K562 (cell line): ENCODE measurements around the gene ALG13. TPM values are rescaled to one million over a fixed set of nuclear protein-coding genes. Genes with fewer than 3 reads are reported as not detected.

Experiments
- EGR1 ChIP-seq: fragments of 450-650 bp; conservative IDR thresholded peaks from 2 replicates; pipeline ENCODE4 v1.6.1; 2017; ENCODE audit warnings: mild to moderate bottlenecking
- HSF4 ChIP-seq: fragments of 250-450 bp; sonication (Bioruptor Pico); IDR thresholded peaks from 2 replicates; pipeline ENCODE4 v2.1.2; 2022; ENCODE audit warnings: mild to moderate bottlenecking, moderate library complexity, borderline replicate concordance
- OTX1 ChIP-seq: fragments of 450-650 bp; formaldehyde crosslinking; IDR thresholded peaks from 2 replicates; pipeline ENCODE4 v1.4.0; 2022; ENCODE audit warnings: mild to moderate bottlenecking
- PHTF2 ChIP-seq: fragments of 250-450 bp; sonication (Bioruptor Pico); IDR thresholded peaks from 2 replicates; pipeline ENCODE4 v1.5.0; 2021; ENCODE audit warnings: mild to moderate bottlenecking
- RBM15 ChIP-seq: fragments of 200-400 bp; formaldehyde crosslinking; IDR thresholded peaks from 2 replicates; pipeline ENCODE4 v1.6.1; 2018; ENCODE audit warnings: mild to moderate bottlenecking, low read length, moderate library complexity; ENCODE audit not compliant: insufficient read depth
- TOE1 ChIP-seq, 2 experiments: fragments of 450-650 bp in 1 of 2; sonication (generic) in 1 of 2; formaldehyde crosslinking in 1 of 2; IDR thresholded peaks; 2 replicates each; pipeline versions ENCODE4 v1.7.1 to v1.8.0; 2016 to 2022; ENCODE audit warnings: borderline replicate concordance in 2 of 2, mild to moderate bottlenecking in 2 of 2, antibody characterized with exemption in 1 of 2, inconsistent platforms in 1 of 2, low read depth in 1 of 2, missing genetic modification reagents in 1 of 2, moderate library complexity in 1 of 2
- ZNF133 ChIP-seq: fragments of 250-450 bp; sonication (Bioruptor Pico); IDR thresholded peaks from 2 replicates; pipeline ENCODE4 v1.4.0; 2020; ENCODE audit warnings: mild to moderate bottlenecking
- ZNF184 ChIP-seq: sonication (generic); formaldehyde crosslinking; IDR thresholded peaks from 2 replicates; pipeline ENCODE4 v1.5.0; 2020; ENCODE audit warnings: missing genetic modification reagents
- ZNF212 ChIP-seq: fragments of 450-650 bp; formaldehyde crosslinking; IDR thresholded peaks from 2 replicates; pipeline ENCODE4 v1.4.0; 2020; ENCODE audit warnings: mild to moderate bottlenecking
- polyA plus RNA-seq, 8 experiments: library from polyadenylated mRNA; depleted of rRNA in 4 of 8; stranded (reverse) in 5 of 8; unstranded in 3 of 8; fragments of >200 nt; fragmentation: Nextera tagmentation in 2 of 8; fragmentation: Illumina TruSeq in 1 of 8; extraction: Ambion mirVana in 2 of 8; extraction: Trizol in 1 of 8; gene quantifications; 2 replicates each; pipeline versions ENCODE4 v1.2.1 to v1.2.3, GENCODE V29; 2011 to 2014; ENCODE audit warnings: inconsistent platforms in 1 of 8, missing spikeins in 1 of 8
- total RNA-seq, 7 experiments: library from RNA; depleted of rRNA in 6 of 7; stranded (reverse); fragments of >200 nt in 6 of 7; fragmentation: Illumina TruSeq in 2 of 7; extraction: Trizol in 2 of 7; gene quantifications; 2 replicates each; pipeline versions ENCODE4 v1.2.1 to v1.2.3, GENCODE V29; 2011 to 2021; ENCODE audit warnings: low replicate concordance in 1 of 7
- TF ChIP-seq, protein P1 (sequence below): fragments of 250-450 bp; sonication (Bioruptor Pico); IDR thresholded peaks from 2 replicates; pipeline ENCODE4 v1.4.0; 2020
- TF ChIP-seq, protein P2 (sequence below): fragments of 450-650 bp; formaldehyde crosslinking; IDR thresholded peaks from 2 replicates; pipeline ENCODE4 v1.4.0; 2022; ENCODE audit warnings: missing genetic modification characterization
- TF ChIP-seq, protein P3 (sequence below): fragments of 450-650 bp; conservative IDR thresholded peaks from 2 replicates; pipeline ENCODE4 v1.6.1; 2016; ENCODE audit warnings: missing genetic modification characterization, low read depth, mild to moderate bottlenecking, missing compliant biosample characterization, moderate library complexity
- TF ChIP-seq, protein P4 (sequence below): fragments of 250-450 bp; sonication (Bioruptor Pico); IDR thresholded peaks from 2 replicates; pipeline ENCODE4 v1.5.0; 2021; ENCODE audit warnings: mild to moderate bottlenecking, moderate library complexity

ALG13 gene
- total and polyA plus RNA-seq, 9 of the 15 experiments (the other 6 are each of a cell fraction or from before 2014, with no cell fraction given) = 40.3 to 117 (median 68.2) TPM

DNA sequence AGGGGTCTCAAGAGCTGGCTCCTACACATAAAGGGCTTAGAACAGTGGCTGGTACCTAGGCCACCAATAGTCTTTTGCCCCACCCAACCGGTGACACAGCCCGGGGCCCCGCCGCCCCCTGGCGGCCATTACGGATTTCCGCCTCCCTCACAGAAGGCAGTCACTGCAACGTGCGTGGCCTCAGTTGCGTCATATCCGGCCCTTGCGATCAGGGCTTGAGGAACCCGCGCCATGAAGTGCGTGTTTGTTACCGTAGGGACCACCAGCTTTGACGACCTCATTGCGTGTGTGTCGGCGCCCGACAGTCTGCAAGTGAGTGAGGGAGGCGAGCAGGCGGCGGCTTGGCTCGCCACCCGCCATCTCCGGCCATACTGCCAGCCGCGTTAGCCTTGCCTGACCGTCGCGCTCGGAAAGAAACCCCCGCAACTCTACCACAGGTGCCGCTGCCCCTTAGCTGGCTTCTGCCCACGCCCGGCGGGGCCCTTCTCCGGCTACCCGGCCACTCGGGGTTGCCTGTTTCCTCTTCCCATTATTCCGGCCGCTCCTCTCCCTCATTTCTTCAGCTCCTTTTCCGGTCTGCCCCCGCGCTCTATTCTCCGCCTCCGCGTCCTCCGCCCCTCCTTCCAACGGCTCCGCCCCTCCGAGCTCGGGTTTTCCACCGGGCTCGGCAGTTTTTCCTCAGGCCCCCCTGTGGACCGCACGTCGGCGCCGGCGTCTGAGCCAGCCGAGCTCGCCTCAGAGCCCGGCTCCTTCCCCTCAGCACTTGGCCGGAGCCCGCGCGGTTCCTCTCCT lies at the start of gene ALG13 (continued):
- TF ChIP-seq, protein P1, sequence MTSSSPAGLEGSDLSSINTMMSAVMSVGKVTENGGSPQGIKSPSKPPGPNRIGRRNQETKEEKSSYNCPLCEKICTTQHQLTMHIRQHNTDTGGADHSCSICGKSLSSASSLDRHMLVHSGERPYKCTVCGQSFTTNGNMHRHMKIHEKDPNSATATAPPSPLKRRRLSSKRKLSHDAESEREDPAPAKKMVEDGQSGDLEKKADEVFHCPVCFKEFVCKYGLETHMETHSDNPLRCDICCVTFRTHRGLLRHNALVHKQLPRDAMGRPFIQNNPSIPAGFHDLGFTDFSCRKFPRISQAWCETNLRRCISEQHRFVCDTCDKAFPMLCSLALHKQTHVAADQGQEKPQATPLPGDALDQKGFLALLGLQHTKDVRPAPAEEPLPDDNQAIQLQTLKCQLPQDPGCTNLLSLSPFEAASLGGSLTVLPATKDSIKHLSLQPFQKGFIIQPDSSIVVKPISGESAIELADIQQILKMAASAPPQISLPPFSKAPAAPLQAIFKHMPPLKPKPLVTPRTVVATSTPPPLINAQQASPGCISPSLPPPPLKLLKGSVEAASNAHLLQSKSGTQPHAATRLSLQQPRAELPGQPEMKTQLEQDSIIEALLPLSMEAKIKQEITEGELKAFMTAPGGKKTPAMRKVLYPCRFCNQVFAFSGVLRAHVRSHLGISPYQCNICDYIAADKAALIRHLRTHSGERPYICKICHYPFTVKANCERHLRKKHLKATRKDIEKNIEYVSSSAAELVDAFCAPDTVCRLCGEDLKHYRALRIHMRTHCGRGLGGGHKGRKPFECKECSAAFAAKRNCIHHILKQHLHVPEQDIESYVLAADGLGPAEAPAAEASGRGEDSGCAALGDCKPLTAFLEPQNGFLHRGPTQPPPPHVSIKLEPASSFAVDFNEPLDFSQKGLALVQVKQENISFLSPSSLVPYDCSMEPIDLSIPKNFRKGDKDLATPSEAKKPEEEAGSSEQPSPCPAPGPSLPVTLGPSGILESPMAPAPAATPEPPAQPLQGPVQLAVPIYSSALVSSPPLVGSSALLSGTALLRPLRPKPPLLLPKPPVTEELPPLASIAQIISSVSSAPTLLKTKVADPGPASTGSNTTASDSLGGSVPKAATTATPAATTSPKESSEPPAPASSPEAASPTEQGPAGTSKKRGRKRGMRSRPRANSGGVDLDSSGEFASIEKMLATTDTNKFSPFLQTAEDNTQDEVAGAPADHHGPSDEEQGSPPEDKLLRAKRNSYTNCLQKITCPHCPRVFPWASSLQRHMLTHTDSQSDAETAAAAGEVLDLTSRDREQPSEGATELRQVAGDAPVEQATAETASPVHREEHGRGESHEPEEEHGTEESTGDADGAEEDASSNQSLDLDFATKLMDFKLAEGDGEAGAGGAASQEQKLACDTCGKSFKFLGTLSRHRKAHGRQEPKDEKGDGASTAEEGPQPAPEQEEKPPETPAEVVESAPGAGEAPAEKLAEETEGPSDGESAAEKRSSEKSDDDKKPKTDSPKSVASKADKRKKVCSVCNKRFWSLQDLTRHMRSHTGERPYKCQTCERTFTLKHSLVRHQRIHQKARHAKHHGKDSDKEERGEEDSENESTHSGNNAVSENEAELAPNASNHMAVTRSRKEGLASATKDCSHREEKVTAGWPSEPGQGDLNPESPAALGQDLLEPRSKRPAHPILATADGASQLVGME (CRISPR knock-in tag) = no peak
- TF ChIP-seq TOE1 (IDR thresholded peaks at IDR 0.05; ENCODE audit: borderline replicate concordance) (no peak), TOE1 (CRISPR knock-in tag; IDR thresholded peaks at IDR 0.05; ENCODE audit: borderline replicate concordance, low read depth) (no peak), OTX1 (no peak), ZNF212 (CRISPR knock-in tag) (no peak), RBM15 (no peak), ZNF184 (CRISPR knock-in tag) (no peak), PHTF2 (CRISPR knock-in tag) (no peak), ZNF133 (CRISPR knock-in tag) (no peak), HSF4 (CRISPR knock-in tag) (no peak), EGR1 (peak; percentile 93)
- TF ChIP-seq, protein P2, sequence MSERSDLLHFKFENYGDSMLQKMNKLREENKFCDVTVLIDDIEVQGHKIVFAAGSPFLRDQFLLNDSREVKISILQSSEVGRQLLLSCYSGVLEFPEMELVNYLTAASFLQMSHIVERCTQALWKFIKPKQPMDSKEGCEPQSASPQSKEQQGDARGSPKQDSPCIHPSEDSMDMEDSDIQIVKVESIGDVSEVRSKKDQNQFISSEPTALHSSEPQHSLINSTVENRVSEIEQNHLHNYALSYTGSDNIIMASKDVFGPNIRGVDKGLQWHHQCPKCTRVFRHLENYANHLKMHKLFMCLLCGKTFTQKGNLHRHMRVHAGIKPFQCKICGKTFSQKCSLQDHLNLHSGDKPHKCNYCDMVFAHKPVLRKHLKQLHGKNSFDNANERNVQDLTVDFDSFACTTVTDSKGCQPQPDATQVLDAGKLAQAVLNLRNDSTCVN (CRISPR knock-in tag) = no peak
- TF ChIP-seq, protein P3, sequence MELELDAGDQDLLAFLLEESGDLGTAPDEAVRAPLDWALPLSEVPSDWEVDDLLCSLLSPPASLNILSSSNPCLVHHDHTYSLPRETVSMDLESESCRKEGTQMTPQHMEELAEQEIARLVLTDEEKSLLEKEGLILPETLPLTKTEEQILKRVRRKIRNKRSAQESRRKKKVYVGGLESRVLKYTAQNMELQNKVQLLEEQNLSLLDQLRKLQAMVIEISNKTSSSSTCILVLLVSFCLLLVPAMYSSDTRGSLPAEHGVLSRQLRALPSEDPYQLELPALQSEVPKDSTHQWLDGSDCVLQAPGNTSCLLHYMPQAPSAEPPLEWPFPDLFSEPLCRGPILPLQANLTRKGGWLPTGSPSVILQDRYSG (tag) = no peak
- TF ChIP-seq, protein P4, sequence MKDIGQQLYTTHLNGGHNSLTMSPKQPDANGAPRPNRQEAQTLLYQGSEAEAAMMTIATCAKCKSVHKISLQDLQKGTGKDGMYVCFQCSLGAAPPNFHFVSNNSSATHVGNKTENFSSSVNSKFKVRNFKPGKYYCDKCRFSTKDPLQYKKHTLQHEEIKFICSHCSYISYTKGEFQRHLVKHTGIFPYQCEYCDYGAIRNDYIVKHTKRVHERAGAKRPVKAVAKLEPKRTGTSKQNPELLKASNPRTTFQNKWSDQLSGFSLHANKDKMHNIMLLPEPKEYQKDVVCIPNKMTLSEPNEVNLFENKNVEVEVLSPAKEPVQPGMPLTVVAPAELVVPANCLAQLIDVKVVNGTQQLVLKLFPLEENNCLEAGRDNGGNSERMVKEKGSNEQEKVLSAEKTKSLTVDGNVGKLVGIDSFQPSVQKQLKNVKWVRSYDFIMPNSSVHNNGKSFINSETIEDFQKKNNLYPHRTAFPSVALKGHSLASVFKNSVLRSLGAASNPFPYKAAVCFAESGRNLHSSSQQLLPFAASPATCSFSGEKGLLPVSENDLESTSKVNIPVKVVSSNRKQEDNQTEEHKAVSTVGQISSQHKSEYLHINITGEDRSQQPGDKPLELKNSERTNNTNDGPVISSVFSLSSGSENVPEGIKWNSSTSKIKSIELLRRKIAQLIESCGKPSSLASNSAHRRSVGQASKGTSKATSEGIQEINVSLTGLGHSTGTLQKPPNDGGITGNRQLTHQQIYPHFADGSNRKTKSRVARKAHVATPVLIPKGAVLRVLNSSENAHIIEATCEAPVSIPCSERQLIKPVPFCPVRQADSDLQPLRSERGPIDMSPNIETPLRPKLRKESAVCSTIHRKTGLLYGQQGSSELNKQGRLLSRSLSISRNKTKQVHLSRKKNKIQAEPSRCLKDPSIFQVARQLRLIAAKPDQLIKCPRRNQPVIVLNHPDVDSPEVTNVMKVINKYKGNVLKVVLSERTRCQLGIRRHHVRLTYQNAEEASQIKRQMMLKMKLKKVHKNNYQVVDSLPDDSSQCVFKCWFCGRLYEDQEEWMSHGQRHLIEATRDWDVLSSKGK (CRISPR knock-in tag) = no peak
